GM12878 (cell line): ENCODE results near the gene ALOX12B. TPM values are rescaled to one million over a fixed set of nuclear protein-coding genes. Genes with fewer than 3 reads are reported as not detected.

ENCODE experiments used
- BHLHE40 ChIP-seq, 2 experiments: fragments of 450-650 bp in 1 of 2; IDR thresholded peaks; 2 replicates each; pipeline ENCODE4 v1.6.1; 2011 to 2017; ENCODE audit warnings: low read depth in 2 of 2, borderline replicate concordance in 1 of 2, improper control_type of control experiment in 1 of 2, low read length in 1 of 2, mild to moderate bottlenecking in 1 of 2
- CHD2 ChIP-seq: IDR thresholded peaks from 2 replicates; pipeline ENCODE4 v1.6.1; 2011; ENCODE audit warnings: low read depth, low read length, improper control_type of control experiment, borderline replicate concordance
- E2F8 ChIP-seq: fragments of 450-650 bp; IDR thresholded peaks from 2 replicates; pipeline ENCODE4 v1.6.1; 2018; ENCODE audit warnings: mild to moderate bottlenecking, low read depth, moderate library complexity; ENCODE audit not compliant: partially characterized antibody
- IRF3 ChIP-seq: fragments of 450-650 bp; IDR thresholded peaks from 2 replicates; pipeline ENCODE4 v1.6.1; 2014; ENCODE audit warnings: mild to moderate bottlenecking
- LARP7 ChIP-seq: fragments of 450-650 bp; IDR thresholded peaks from 2 replicates; pipeline ENCODE4 v1.6.1; 2017; ENCODE audit warnings: mild to moderate bottlenecking
- RFX5 ChIP-seq: IDR thresholded peaks from 2 replicates; pipeline ENCODE4 v1.6.1; 2011; ENCODE audit warnings: low read depth, low read length, improper control_type of control experiment
- STAT1 ChIP-seq: fragments of 450-650 bp; conservative IDR thresholded peaks from 2 replicates; pipeline ENCODE4 v1.6.1; 2014; ENCODE audit warnings: antibody characterized with exemption, mild to moderate bottlenecking
- ZBTB40 ChIP-seq: fragments of 450-650 bp; IDR thresholded peaks from 2 replicates; pipeline ENCODE4 v1.6.1; 2016; ENCODE audit warnings: mild to moderate bottlenecking, moderate library complexity, borderline replicate concordance
- polyA plus RNA-seq, 11 experiments: library from polyadenylated mRNA; depleted of rRNA in 4 of 11; unstranded in 6 of 11; stranded (reverse) in 5 of 11; fragments of >200 nt; fragmentation: Nextera tagmentation in 4 of 11; fragmentation: Illumina TruSeq in 1 of 11; extraction: Ambion mirVana in 4 of 11; extraction: Trizol in 1 of 11; gene quantifications; 1 replicate in 1 of 11; 2 replicates in 10 of 11; pipeline versions ENCODE4 v1.2.1 to v1.2.3, GENCODE V29; 2011 to 2016; ENCODE audit warnings: inconsistent platforms in 2 of 11, missing spikeins in 2 of 11, low read depth in 1 of 11
- total RNA-seq, 4 experiments: library from RNA; depleted of rRNA in 3 of 4; stranded (reverse); fragments of >200 nt in 3 of 4; fragmentation: Illumina TruSeq in 1 of 4; extraction: Trizol in 1 of 4; gene quantifications; 2 replicates each; pipeline versions ENCODE4 v1.2.1 to v1.2.3, GENCODE V29; 2013 to 2021
- TF ChIP-seq, protein P1 (sequence below): fragments of 150-350 bp; IDR thresholded peaks from 2 replicates; pipeline ENCODE4 v1.6.1; 2014; ENCODE audit warnings: mild to moderate bottlenecking, low read depth, low read length
- TF ChIP-seq, protein P2 (sequence below): IDR thresholded peaks from 2 replicates; pipeline ENCODE4 v1.6.1; 2011; ENCODE audit warnings: mild to moderate bottlenecking, low read depth, low read length, moderate library complexity; ENCODE audit not compliant: insufficient replicate concordance

ALOX12B gene
- total and polyA plus RNA-seq, 10 of the 15 experiments (the other 5 are each of a cell fraction or from before 2014, with no cell fraction given): 0.17 to 0.54 TPM; not detected in 8

- TF ChIP-seq E2F8 (no peak), IRF3 (no peak), CHD2 (no peak), BHLHE40 (IDR thresholded peaks at IDR 0.05; ENCODE audit: borderline replicate concordance in 1 of 2, low read depth in 2 of 2, low read length in 1 of 2) (no peak), LARP7 (no peak), ZBTB40 (no peak), RFX5 (no peak), STAT1 (no peak)
- TF ChIP-seq, protein P1, sequence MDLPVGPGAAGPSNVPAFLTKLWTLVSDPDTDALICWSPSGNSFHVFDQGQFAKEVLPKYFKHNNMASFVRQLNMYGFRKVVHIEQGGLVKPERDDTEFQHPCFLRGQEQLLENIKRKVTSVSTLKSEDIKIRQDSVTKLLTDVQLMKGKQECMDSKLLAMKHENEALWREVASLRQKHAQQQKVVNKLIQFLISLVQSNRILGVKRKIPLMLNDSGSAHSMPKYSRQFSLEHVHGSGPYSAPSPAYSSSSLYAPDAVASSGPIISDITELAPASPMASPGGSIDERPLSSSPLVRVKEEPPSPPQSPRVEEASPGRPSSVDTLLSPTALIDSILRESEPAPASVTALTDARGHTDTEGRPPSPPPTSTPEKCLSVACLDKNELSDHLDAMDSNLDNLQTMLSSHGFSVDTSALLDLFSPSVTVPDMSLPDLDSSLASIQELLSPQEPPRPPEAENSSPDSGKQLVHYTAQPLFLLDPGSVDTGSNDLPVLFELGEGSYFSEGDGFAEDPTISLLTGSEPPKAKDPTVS: no peak
- TF ChIP-seq, protein P2, sequence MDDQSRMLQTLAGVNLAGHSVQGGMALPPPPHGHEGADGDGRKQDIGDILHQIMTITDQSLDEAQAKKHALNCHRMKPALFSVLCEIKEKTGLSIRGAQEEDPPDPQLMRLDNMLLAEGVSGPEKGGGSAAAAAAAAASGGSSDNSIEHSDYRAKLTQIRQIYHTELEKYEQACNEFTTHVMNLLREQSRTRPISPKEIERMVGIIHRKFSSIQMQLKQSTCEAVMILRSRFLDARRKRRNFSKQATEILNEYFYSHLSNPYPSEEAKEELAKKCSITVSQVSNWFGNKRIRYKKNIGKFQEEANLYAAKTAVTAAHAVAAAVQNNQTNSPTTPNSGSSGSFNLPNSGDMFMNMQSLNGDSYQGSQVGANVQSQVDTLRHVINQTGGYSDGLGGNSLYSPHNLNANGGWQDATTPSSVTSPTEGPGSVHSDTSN: no peak
Measured at GRCh38 chr17:8031261-8031661, 56.3 kb downstream of the ALOX12B start (continued).
